H9 (cell line): ENCODE results near the gene CLMN. TPM values are rescaled to one million over a fixed set of nuclear protein-coding genes. Genes with fewer than 3 reads are reported as not detected.

Source experiments
- DNase-seq: peaks from one replicate; pipeline ENCODE4 v3.0.0-alpha.2; 2017
- H2AFZ ChIP-seq: one replicate; pipeline ENCODE4 v1.6.1; 2013; ENCODE audit warnings: mild to moderate bottlenecking, low read length, control low read depth, moderate library complexity
- H2AK5ac ChIP-seq: 2 replicates; pipeline ENCODE4 v1.6.1; 2013; ENCODE audit warnings: low read length, control low read depth, mixed read lengths; ENCODE audit not compliant: insufficient read length
- H2BK120ac ChIP-seq: one replicate; pipeline ENCODE4 v1.6.1; 2013; ENCODE audit warnings: low read depth, mild to moderate bottlenecking, low read length, control low read depth, inconsistent platforms; ENCODE audit not compliant: poor library complexity, severe bottlenecking
- H2BK12ac ChIP-seq: 2 replicates; pipeline ENCODE4 v1.6.1; 2013; ENCODE audit warnings: low read length, control low read depth, mixed read lengths, low read depth; ENCODE audit not compliant: insufficient read length
- H2BK15ac ChIP-seq: 2 replicates; pipeline ENCODE4 v1.6.1; 2013; ENCODE audit warnings: low read depth, low read length, control low read depth
- H2BK20ac ChIP-seq: one replicate; pipeline ENCODE4 v1.6.1; 2013; ENCODE audit warnings: low read depth, mild to moderate bottlenecking, low read length, control low read depth, inconsistent platforms; ENCODE audit not compliant: poor library complexity, severe bottlenecking
- H2BK5ac ChIP-seq: 2 replicates; pipeline ENCODE4 v1.6.1; 2013; ENCODE audit warnings: low read length, control low read depth, mixed read lengths; ENCODE audit not compliant: insufficient read length
- H3K14ac ChIP-seq: 2 replicates; pipeline ENCODE4 v1.6.1; 2013; ENCODE audit warnings: low read length, control low read depth; ENCODE audit not compliant: insufficient read depth
- H3K18ac ChIP-seq: 2 replicates; pipeline ENCODE4 v1.6.1; 2013; ENCODE audit warnings: low read depth, mild to moderate bottlenecking, mixed read lengths, low read length, control low read depth; ENCODE audit not compliant: insufficient read length
- H3K23ac ChIP-seq: 2 replicates; pipeline ENCODE4 v1.6.1; 2013; ENCODE audit warnings: low read length, control low read depth, mixed read lengths, low read depth; ENCODE audit not compliant: insufficient read length
- H3K23me2 ChIP-seq: 2 replicates; pipeline ENCODE4 v1.6.1; 2013; ENCODE audit warnings: low read depth, mild to moderate bottlenecking, mixed read lengths, low read length, control low read depth; ENCODE audit not compliant: insufficient read length, poor library complexity, severe bottlenecking
- H3K27ac ChIP-seq: 2 replicates; pipeline ENCODE4 v1.5.1; 2013; ENCODE audit warnings: low read length, control low read depth, mixed read lengths, low read depth; ENCODE audit not compliant: insufficient read length
- H3K27me3 ChIP-seq: 2 replicates; pipeline ENCODE4 v1.6.1; 2013; ENCODE audit warnings: low read length, control low read depth, inconsistent platforms; ENCODE audit not compliant: insufficient read depth
- H3K4ac ChIP-seq: 2 replicates; pipeline ENCODE4 v1.6.1; 2013; ENCODE audit warnings: low read depth, mild to moderate bottlenecking, control low read depth, inconsistent platforms, low read length, moderate library complexity
- H3K4me1 ChIP-seq: 2 replicates; pipeline ENCODE4 v1.6.1; 2013; ENCODE audit warnings: low read length, control low read depth, inconsistent platforms; ENCODE audit not compliant: insufficient read depth
- H3K4me2 ChIP-seq: 2 replicates; pipeline ENCODE4 v1.6.1; 2013; ENCODE audit warnings: low read length, control low read depth, mixed read lengths; ENCODE audit not compliant: insufficient read length, insufficient read depth
- H3K56ac ChIP-seq: 2 replicates; pipeline ENCODE4 v1.6.1; 2013; ENCODE audit warnings: low read depth, mild to moderate bottlenecking, mixed read lengths, low read length, control low read depth; ENCODE audit not compliant: insufficient read length
- H3K79me1 ChIP-seq: 2 replicates; pipeline ENCODE4 v1.6.1; 2013; ENCODE audit warnings: low read depth, mild to moderate bottlenecking, moderate library complexity, low read length, control low read depth, inconsistent platforms; ENCODE audit not compliant: insufficient read depth, poor library complexity, severe bottlenecking
- H3K79me2 ChIP-seq: 2 replicates; pipeline ENCODE4 v1.6.1; 2013; ENCODE audit warnings: low read length, control low read depth, inconsistent platforms; ENCODE audit not compliant: insufficient read depth
- H3K9ac ChIP-seq: 2 replicates; pipeline ENCODE4 v1.6.1; 2013; ENCODE audit warnings: low read length, control low read depth, mixed read lengths; ENCODE audit not compliant: insufficient read length; ENCODE audit errors: extremely low read depth
- H3K9me3 ChIP-seq: one replicate; pipeline ENCODE4 v1.6.1; 2013; ENCODE audit warnings: low read depth, low read length, inconsistent platforms; ENCODE audit not compliant: control insufficient read depth
- H3T11ph ChIP-seq: one replicate; pipeline ENCODE4 v1.6.1; 2013; ENCODE audit warnings: mild to moderate bottlenecking, low read length, control low read depth, inconsistent platforms
- H4K20me1 ChIP-seq: one replicate; pipeline ENCODE4 v1.6.1; 2013; ENCODE audit not compliant: control insufficient read depth, insufficient read length, insufficient read depth
- H4K5ac ChIP-seq: 2 replicates; pipeline ENCODE4 v1.6.1; 2013; ENCODE audit warnings: low read depth, mild to moderate bottlenecking, mixed read lengths, low read length, control low read depth; ENCODE audit not compliant: insufficient read length
- H4K8ac ChIP-seq: replicated peaks from 2 replicates; pipeline ENCODE4 v1.6.1; 2013; ENCODE audit warnings: low read length, control low read depth, mixed read lengths, low read depth; ENCODE audit not compliant: insufficient read length
- H4K91ac ChIP-seq: 2 replicates; pipeline ENCODE4 v1.6.1; 2013; ENCODE audit warnings: low read depth, mild to moderate bottlenecking, moderate library complexity, mixed read lengths, low read length, control low read depth; ENCODE audit not compliant: insufficient read length
- H3K27ac Mint-ChIP-seq, 3 experiments: 2 replicates in 2 of 3; 3 replicates in 1 of 3; pipeline ENCODE4 v1.8.0; 2020 to 2021; ENCODE audit warnings: mixed read lengths in 3 of 3, mild to moderate bottlenecking in 1 of 3, moderate library complexity in 1 of 3
- H3K27me3 Mint-ChIP-seq: 2 replicates; pipeline ENCODE4 v1.8.0; 2021; ENCODE audit warnings: low read depth, mild to moderate bottlenecking, moderate library complexity, mixed read lengths
- H3K36me3 Mint-ChIP-seq, 3 experiments: 2 replicates in 2 of 3; 3 replicates in 1 of 3; pipeline ENCODE4 v1.8.0; 2020 to 2021; ENCODE audit warnings: low read depth in 3 of 3, mixed read lengths in 3 of 3; ENCODE audit not compliant: insufficient read depth in 1 of 3
- H3K4me1 Mint-ChIP-seq, 2 experiments: 2 replicates each; pipeline ENCODE4 v1.8.0; 2020; ENCODE audit warnings: mixed read lengths in 2 of 2
- H3K4me3 Mint-ChIP-seq, 2 experiments: 2 replicates in 1 of 2; 3 replicates in 1 of 2; pipeline ENCODE4 v1.8.0; 2020 to 2021; ENCODE audit warnings: mild to moderate bottlenecking in 2 of 2, mixed read lengths in 2 of 2, moderate library complexity in 1 of 2
- H3K9me3 Mint-ChIP-seq, 2 experiments: 2 replicates in 1 of 2; 3 replicates in 1 of 2; pipeline ENCODE4 v1.8.0; 2020; ENCODE audit warnings: mild to moderate bottlenecking in 2 of 2, mixed read lengths in 2 of 2, moderate library complexity in 1 of 2
- CTCF ChIP-seq: fragments of 200-600 bp; sonication (generic); conservative IDR thresholded peaks from 3 replicates; pipeline ENCODE4 v1.8.0; 2021; ENCODE audit warnings: antibody characterized with exemption, mild to moderate bottlenecking
- WGBS: extraction: QIAGEN DNeasy Blood & Tissue Kit; methylation state at CpG from one replicate; pipeline ENCODE4 v1.1.7; 2013; ENCODE audit warnings: missing lambda C conversion rate, low lambda C conversion rate, mixed read lengths; ENCODE audit not compliant: insufficient read length; ENCODE audit errors: extremely low coverage; 5-methylcytosine and 5-hydroxymethylcytosine counted together
- total RNA-seq: library from RNA; stranded (reverse); gene quantifications from 2 replicates; pipeline ENCODE4 v1.2.1, GENCODE V29; 2021

The CLMN gene
- total RNA-seq, 1 experiment from 2014 or later, result 7.6 TPM

GRCh38 chr14:95208598-95208997 lies 111.1 kb downstream of the CLMN start:
- Histone ChIP-seq H3K27me3 (no peaks in the 10 kb centered on the region), H3K9ac (no peak overlapping the region), H2BK15ac (no peak overlapping the region), H3K56ac (no peak overlapping the region), H3K27ac (no peak overlapping the region), H4K5ac (no peak overlapping the region), H2AK5ac (no peak overlapping the region), H3K79me1 (no peaks in the 10 kb centered on the region), H3K4me2 (no peak overlapping the region), H2BK20ac (no peak overlapping the region), H3K14ac (no peak overlapping the region), H4K8ac (no peak overlapping the region), H3K79me2 (no peaks in the 10 kb centered on the region), H3K4ac (no peak overlapping the region), H3K18ac (no peak overlapping the region), H2BK5ac (no peak overlapping the region), H3K9me3 (no peaks in the 10 kb centered on the region), H2BK12ac (no peak overlapping the region), H3K4me1 (no peaks in the 10 kb centered on the region), H3K23me2 (no peaks in the 10 kb centered on the region), H3T11ph (no peak overlapping the region), H4K91ac (no peak overlapping the region), H4K20me1 (no peaks in the 10 kb centered on the region), H3K23ac (no peak overlapping the region), H2BK120ac (no peak overlapping the region), H2AFZ (no peak overlapping the region)
- WGBS, result no CpG with 5 or more reads among the region's 6 CpGs
- Mint-ChIP-seq H3K4me1 (no peaks in the 10 kb centered on the region), H3K4me3 (no peak overlapping the region), H3K27me3 (peaks cover 5% of the 10 kb centered on the region), H3K36me3 (peaks cover 9 to 23% (median 15%) of the 10 kb centered on the region in 3 experiments), H3K27ac (no peak overlapping the region), H3K9me3 (peaks cover 14 to 22% of the 10 kb centered on the region in 2 experiments)
- TF ChIP-seq CTCF, result no peak
- no peak for DNase-seq
